ENCODE measurements around the gene WIPF3. TPM values are rescaled to one million over a fixed set of nuclear protein-coding genes. Genes with fewer than 3 reads are reported as not detected.

Gene WIPF3
- total and polyA plus RNA-seq, 2 of the 4 experiments (the other 2 are of a cell fraction): not detected

- TF ChIP-seq ELK1 (IDR thresholded peaks at IDR 0.05; ENCODE audit: borderline replicate concordance, low read depth, low read length) (no peak), SMC3 (IDR thresholded peaks at IDR 0.05; ENCODE audit: low read depth, low read length) (no peak)
These were observed 79.3 kb downstream of the WIPF3 start (continued) for GRCh38 chr7:29885626-29886025.

- H3K23ac ChIP-seq (ENCODE audit: low read depth, low read length): no peak overlapping the region
- POLR2A ChIA-PET (ENCODE audit: unreplicated experiment): no interaction called here
- no peak overlapping the region for H3K18ac ChIP-seq (ENCODE audit: low read depth, low read length)
- BruUV-seq (replicated peaks): no TSS peak
- H3K4me2 ChIP-seq (ENCODE audit: low read depth, low read length): no peak overlapping the region
- H3K9ac ChIP-seq (ENCODE audit: low read depth, low read length): no peak overlapping the region
- CTCF ChIA-PET: no interaction called here
- H3K27me3 ChIP-seq (ENCODE audit: control insufficient read depth, insufficient read depth, low read length): peaks cover 46% of the 10 kb centered on the region
- H2BK120ac ChIP-seq (ENCODE audit: low read depth, low read length): no peak overlapping the region
- no peaks in the 10 kb centered on the region for H3K4me1 ChIP-seq (ENCODE audit: control insufficient read depth, insufficient read depth, low read length)
- no peak overlapping the region for H2BK15ac ChIP-seq (ENCODE audit: low read depth, low read length)
- no peaks in the 10 kb centered on the region for H3K36me3 ChIP-seq (ENCODE audit: control insufficient read depth, insufficient read depth, low read length)
- ATAC-seq (ENCODE audit: low read depth) (no peak), DNase-seq (no peak)
- no peaks in the 10 kb centered on the region for H3K9me3 ChIP-seq (ENCODE audit: control insufficient read depth, insufficient read depth, low read length)
- no peak overlapping the region for H3K4ac ChIP-seq (ENCODE audit: low read depth, low read length)
- H4K8ac ChIP-seq (ENCODE audit: low read depth in 2 of 2, low read length in 2 of 2): no peak overlapping the region
- no CpG with 5 or more reads among the region's 2 CpGs for WGBS, 2 experiments (ENCODE audit: extremely low coverage in 2 of 2, insufficient read length in 1 of 2)
- no peak overlapping the region for H3K56ac ChIP-seq (ENCODE audit: extremely low read depth, insufficient read depth, low read length)
- no peak overlapping the region for H2AFZ ChIP-seq (replicated peaks; ENCODE audit: low read length, poor library complexity)
- no peak overlapping the region for H2AK9ac ChIP-seq (replicated peaks; ENCODE audit: low read depth, low read length, poor library complexity)
- no peak overlapping the region for H4K5ac ChIP-seq (ENCODE audit: low read depth, low read length)
- H3K9me1 ChIP-seq (ENCODE audit: insufficient read depth, low read length): no peaks in the 10 kb centered on the region
- H3K79me1 ChIP-seq (ENCODE audit: low read depth in 1 of 2, low read length in 2 of 2): no peaks in the 10 kb centered on the region
- H4K20me1 ChIP-seq (ENCODE audit: insufficient read depth, low read length): no peaks in the 10 kb centered on the region
- no peak overlapping the region for H3K14ac ChIP-seq (replicated peaks; ENCODE audit: low read depth, low read length)
- H2AK5ac ChIP-seq (ENCODE audit: low read depth, low read length): no peak overlapping the region
- in situ Hi-C loops (cut with MboI; ENCODE audit: low sequenced_read_pairs) (no loop called here), intact Hi-C loops (cut with micrococcal nuclease) (no loop called here), dilution Hi-C loops (cut with HindIII; ENCODE audit: low sequenced_read_pairs, unreplicated experiment) (no loop called here)
- H2BK5ac ChIP-seq (ENCODE audit: low read depth, low read length, poor library complexity, severe bottlenecking): no peak overlapping the region
- no peak overlapping the region for H2BK20ac ChIP-seq (ENCODE audit: low read depth, low read length)
- no peak overlapping the region for H4K91ac ChIP-seq (ENCODE audit: insufficient read depth, low read depth, low read length)
- H3K4me3 ChIP-seq (ENCODE audit: insufficient read depth, low read depth, low read length): no peak overlapping the region
- no peak overlapping the region for H3K27ac ChIP-seq (ENCODE audit: insufficient read depth, low read length)
- no peak for TF ChIP-seq CEBPB (IDR thresholded peaks at IDR 0.05; ENCODE audit: low read depth, low read length)
- TF ChIP-seq RAD21 (IDR thresholded peaks at IDR 0.05; ENCODE audit: low read length): no peak
- TF ChIP-seq MAZ (IDR thresholded peaks at IDR 0.05; ENCODE audit: borderline replicate concordance, low read depth, low read length): no peak
- TF ChIP-seq MAFK (IDR thresholded peaks at IDR 0.05; ENCODE audit: low read depth, low read length): no peak
- TF ChIP-seq SMC3 (IDR thresholded peaks at IDR 0.05; ENCODE audit: low read depth, low read length): no peak
- TF ChIP-seq BHLHE40 (IDR thresholded peaks at IDR 0.05; ENCODE audit: low read depth, low read length): no peak
- TF ChIP-seq POLR2A (IDR thresholded peaks at IDR 0.05; ENCODE audit: low read depth, low read length): no peak
- no peak for TF ChIP-seq ELK1 (IDR thresholded peaks at IDR 0.05; ENCODE audit: borderline replicate concordance, low read depth, low read length)
- TF ChIP-seq MXI1 (IDR thresholded peaks at IDR 0.05; ENCODE audit: borderline replicate concordance, low read depth, low read length): no peak
- no peak for TF ChIP-seq CHD1 (IDR thresholded peaks at IDR 0.05; ENCODE audit: low read depth, low read length)
- TF ChIP-seq FOS (IDR thresholded peaks at IDR 0.05; ENCODE audit: low read depth, low read length): no peak
- TF ChIP-seq RCOR1 (IDR thresholded peaks at IDR 0.05; ENCODE audit: insufficient replicate concordance, low read length): no peak
- TF ChIP-seq NFE2L2 (IDR thresholded peaks at IDR 0.05; ENCODE audit: low read depth, low read length): no peak
- TF ChIP-seq CTCF (conservative IDR thresholded peaks at IDR 0.05; ENCODE audit: low read depth, low read length): no peak
These were observed 80.5 kb downstream of the WIPF3 start for GRCh38 chr7:29886827-29887226.

All from IMR-90 (cell line).